Retinal pigment epithelial cell (primary cell): ENCODE measurements around the gene SIGLEC6.

Experiments used
- DNase-seq: peaks from one replicate; pipeline ENCODE4 v3.0.0-alpha.2; 2010; ENCODE audit warnings: low read depth
- H3K4me3 ChIP-seq: 2 replicates; pipeline ENCODE4 v1.5.1; 2011; ENCODE audit warnings: mild to moderate bottlenecking, low read length, control low read depth, moderate library complexity
- CTCF ChIP-seq: conservative IDR thresholded peaks from 2 replicates; pipeline ENCODE4 v1.5.1; 2011; ENCODE audit warnings: low read depth, low read length, control low read depth, inconsistent platforms

The SIGLEC6 gene

GRCh38 chr19:51531349-51532315 is at the start of gene SIGLEC6:
Gene SIGLEC6, minus strand, starts transcription at chr19:51531670. Its CDS starts 22 bp downstream, at chr19:51531648.
- H3K4me3 ChIP-seq = no peak within 1 kb of the TSS
- DNase-seq = no peak
- no peak for TF ChIP-seq CTCF

- H3K4me3 ChIP-seq = no peak overlapping the region
- no peak for DNase-seq
- no peak for TF ChIP-seq CTCF
Measured at GRCh38 chr19:51576850-51577249, 45.4 kb upstream of the SIGLEC6 start.

DNA sequence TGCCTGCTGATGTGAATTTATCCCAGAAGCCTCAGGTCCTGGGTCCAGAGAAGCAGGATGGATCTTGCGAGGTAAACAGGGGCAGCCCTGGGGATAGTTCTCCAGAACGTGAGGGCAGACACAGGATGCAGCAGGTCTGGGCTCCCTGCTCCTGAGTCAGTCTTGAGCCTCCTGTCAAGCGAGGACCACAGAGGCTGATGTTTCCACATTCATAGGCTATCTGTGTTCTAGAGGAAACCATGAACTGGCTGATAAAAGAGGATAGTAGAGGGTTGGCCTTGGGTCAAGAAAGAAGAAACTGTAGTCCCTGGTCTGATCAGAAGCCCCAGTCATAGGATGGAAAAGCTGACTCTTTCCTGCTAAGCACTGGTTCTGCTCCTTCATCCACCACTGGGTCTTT is 41.9 kb upstream of the SIGLEC6 start:
- no peak for TF ChIP-seq CTCF
- H3K4me3 ChIP-seq = no peak overlapping the region
- DNase-seq = no peak

DNA sequence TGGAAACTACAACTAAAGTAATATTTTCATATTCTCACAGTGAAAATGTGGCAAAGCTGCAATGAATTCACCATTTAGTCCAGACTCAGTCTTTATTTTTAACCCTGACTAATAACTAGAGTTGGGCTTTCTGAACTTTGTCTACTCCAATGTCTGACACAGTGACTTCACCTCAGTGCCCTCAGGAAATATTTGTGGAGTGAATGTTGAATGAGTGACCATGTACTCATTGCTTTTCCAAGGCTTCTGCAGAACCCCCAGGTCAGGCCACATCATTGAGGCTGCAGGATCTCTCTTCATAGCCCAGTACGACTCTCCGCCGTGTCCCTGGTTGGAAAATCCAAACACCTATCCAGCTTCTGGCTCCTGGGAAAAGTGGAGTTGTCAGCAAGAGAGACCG is 41.4 kb upstream of the SIGLEC6 start:
- no peak for TF ChIP-seq CTCF
- no peak overlapping the region for H3K4me3 ChIP-seq
- DNase-seq = no peak

GRCh38 chr19:51572410-51572809 is 40.9 kb upstream of the SIGLEC6 start:
- peak overlapping the region; percentile 90 for H3K4me3 ChIP-seq
- no peak for DNase-seq

GRCh38 chr19:51571599-51571998 is 40.1 kb upstream of the SIGLEC6 start:
- peak overlapping the region; percentile 90 for H3K4me3 ChIP-seq
- TF ChIP-seq CTCF = no peak
- DNase-seq = no peak

More at GRCh38 chr19:51572410-51572809, 40.9 kb upstream of the SIGLEC6 start:
- no peak for TF ChIP-seq CTCF
